K562 (cell line): ENCODE measurements around the gene PI4KA. TPM values are rescaled to one million over a fixed set of nuclear protein-coding genes. Genes with fewer than 3 reads are reported as not detected.
"Not testable (repeated sequence)": the region's sequence is repeated elsewhere in the genome, so short reads cannot be mapped to it uniquely, and the experiment has no call there.

Source experiments
- ATAC-seq: fragments of 200-7000 bp; cut with Tn5 transposase; 3 replicates; pipeline ENCODE4 v1.9.1; 2020; ENCODE audit warnings: moderate library complexity
- BruUV-seq: library from RNA; stranded (reverse); fragments of 400-500 nt; replicated peaks from 2 replicates; lab custom pipeline; 2021; lab: Mats Ljungman, UMichigan
- CTCF ChIA-PET: fragments of 300-600 bp; formaldehyde crosslinking; extraction: SDS; loops from one replicate; lab custom pipeline; 2021; ENCODE audit warnings: low intra/inter-chr PET ratio; lab: Yijun Ruan, JAX
- POLR2A ChIA-PET: fragments of 300-600, 350-650 bp; sonication (Branson Sonifier 250); formaldehyde crosslinking; extraction: SDS; loops from one replicate; lab custom pipeline; 2021; ENCODE audit warnings: antibody characterized with exemption, inconsistent platforms; lab: Yijun Ruan, JAX
- DNase-seq, 4 experiments: peaks; one replicate each; pipeline versions ENCODE4 v3.0.0 to v3.0.0-alpha.2; 2011 to 2018; ENCODE audit warnings: low spot score in 3 of 4, mixed read lengths in 3 of 4; ENCODE audit errors: extremely low read depth in 1 of 4
- FAIRE-seq: peaks from 2 replicates; lab custom pipeline; 2011; peaks lifted over from hg19 to GRCh38; lab: Jason Lieb, UNC
- H2AFZ ChIP-seq: 2 replicates; pipeline ENCODE4 v1.6.0; 2011; ENCODE audit warnings: low read depth, low read length, control low read depth, inconsistent platforms
- H3K27ac ChIP-seq: fragments of 200-600 bp; 3 replicates; pipeline ENCODE4 v1.8.0; 2011; ENCODE audit warnings: low read depth, mild to moderate bottlenecking, control low read depth, inconsistent platforms, low read length, moderate library complexity, mixed read lengths; ENCODE audit errors: extremely low read depth
- H3K27me3 ChIP-seq, 2 experiments: fragments of 300-600 bp in 1 of 2; 2 replicates in 1 of 2; 3 replicates in 1 of 2; pipeline versions ENCODE4 v1.6.0 to v1.8.0; 2011; ENCODE audit warnings: inconsistent platforms in 2 of 2, low read length in 2 of 2, mild to moderate bottlenecking in 1 of 2, mixed read lengths in 1 of 2, moderate library complexity in 1 of 2; ENCODE audit not compliant: control insufficient read depth in 2 of 2, insufficient read depth in 2 of 2
- H3K36me3 ChIP-seq: fragments of 300-600 bp; 3 replicates; pipeline ENCODE4 v1.8.0; 2011; ENCODE audit warnings: mild to moderate bottlenecking, low read length, inconsistent platforms; ENCODE audit not compliant: control insufficient read depth, insufficient read depth
- H3K4me1 ChIP-seq, 2 experiments: fragments of 200-600 bp in 1 of 2; replicated peaks in 1 of 2; 2 replicates in 1 of 2; 3 replicates in 1 of 2; pipeline versions ENCODE4 v1.5.1 to v1.8.0; 2011; ENCODE audit warnings: inconsistent platforms in 2 of 2, low read length in 2 of 2, mild to moderate bottlenecking in 1 of 2, mixed read lengths in 1 of 2, moderate library complexity in 1 of 2; ENCODE audit not compliant: control insufficient read depth in 2 of 2, insufficient read depth in 2 of 2
- H3K4me2 ChIP-seq: 2 replicates; pipeline ENCODE4 v1.6.1; 2011; ENCODE audit warnings: low read length, control low read depth, inconsistent platforms, mixed read lengths; ENCODE audit not compliant: insufficient read depth
- H3K4me3 ChIP-seq: fragments of 200-600 bp; sonication (generic), shearing (Covaris generic); 2 replicates; pipeline ENCODE4 v1.5.1; 2016; ENCODE audit warnings: control low read depth, inconsistent platforms
- H3K79me2 ChIP-seq: fragments of 200-600 bp; 3 replicates; pipeline ENCODE4 v1.8.0; 2011; ENCODE audit warnings: low read length, inconsistent platforms; ENCODE audit not compliant: control insufficient read depth, insufficient read depth
- H3K9ac ChIP-seq, 2 experiments: 2 replicates each; pipeline versions ENCODE4 v1.6.0 to v1.6.1; 2011; ENCODE audit warnings: low read depth in 2 of 2, low read length in 2 of 2, control low read depth in 1 of 2, inconsistent platforms in 1 of 2, mild to moderate bottlenecking in 1 of 2, mixed read lengths in 1 of 2; ENCODE audit not compliant: insufficient read depth in 1 of 2
- H3K9me1 ChIP-seq: one replicate; pipeline ENCODE4 v1.6.0; 2011; ENCODE audit warnings: inconsistent platforms, mild to moderate bottlenecking, low read length, moderate library complexity; ENCODE audit not compliant: control insufficient read depth, insufficient read depth
- H3K9me3 ChIP-seq: replicated peaks from 2 replicates; pipeline ENCODE4 v1.5.1; 2011; ENCODE audit warnings: low read depth, low read length, inconsistent platforms; ENCODE audit not compliant: control insufficient read depth, insufficient read depth
- H4K20me1 ChIP-seq: replicated peaks from 2 replicates; pipeline ENCODE4 v1.6.1; 2011; ENCODE audit warnings: low read length, inconsistent platforms, mixed read lengths; ENCODE audit not compliant: control insufficient read depth, insufficient read depth
- ARNT ChIP-seq, 2 experiments: fragments of 450-650 bp; IDR thresholded peaks; 2 replicates each; pipeline ENCODE4 v1.6.1; 2016; ENCODE audit warnings: mild to moderate bottlenecking in 1 of 2
- CBFB ChIP-seq: sonication (generic); formaldehyde crosslinking; IDR thresholded peaks from 2 replicates; pipeline ENCODE4 v1.4.0; 2020; ENCODE audit warnings: mild to moderate bottlenecking, missing genetic modification reagents
- CBX2 ChIP-seq: fragments of 200-600 bp; sonication (generic); IDR thresholded peaks from one replicate; pipeline ENCODE4 v1.6.1; 2012; ENCODE audit warnings: mild to moderate bottlenecking, low read length, inconsistent platforms; ENCODE audit not compliant: insufficient read depth, poor library complexity, severe bottlenecking
- PHB2 ChIP-seq: fragments of 450-650 bp; IDR thresholded peaks from 2 replicates; pipeline ENCODE4 v1.6.1; 2017; ENCODE audit warnings: low read depth
- TBP ChIP-seq: optimal IDR thresholded peaks from 2 replicates; pipeline ENCODE3; 2011; ENCODE audit warnings: low read depth, low read length, improper control_type of control experiment
- XRCC3 ChIP-seq: fragments of 450-650 bp; IDR thresholded peaks from 2 replicates; pipeline ENCODE4 v1.6.1; 2017; ENCODE audit warnings: mild to moderate bottlenecking, moderate library complexity
- ZBTB43 ChIP-seq: sonication (generic); formaldehyde crosslinking; IDR thresholded peaks from 2 replicates; pipeline ENCODE4 v1.8.0; 2023; ENCODE audit warnings: mild to moderate bottlenecking, missing genetic modification reagents
- ZNF780A ChIP-seq: fragments of 250-450 bp; sonication (Bioruptor Pico); IDR thresholded peaks from 2 replicates; pipeline ENCODE4 v1.5.0; 2021; ENCODE audit warnings: mild to moderate bottlenecking
- ZSCAN29 ChIP-seq: fragments of 450-650 bp; IDR thresholded peaks from 2 replicates; pipeline ENCODE4 v1.6.1; 2017
- WGBS: fragments of 100-300 bp; shearing (Covaris generic); methylation state at CpG from one replicate; pipeline ENCODE4 v1.1.6; 2016; ENCODE audit warnings: low coverage, mixed read lengths; ENCODE audit not compliant: insufficient coverage; ENCODE audit errors: missing lambda C conversion rate; 5-methylcytosine and 5-hydroxymethylcytosine counted together
- in situ Hi-C: fragments of 300-500 bp; cut with MboI; formaldehyde crosslinking; loops from 4 replicates; pipeline ENCODE4 v1.15.0; 2018; ENCODE audit warnings: inconsistent platforms, mixed read lengths
- intact Hi-C: fragments of 100-400 bp; cut with micrococcal nuclease; formaldehyde crosslinking; loops from 2 replicates; pipeline ENCODE4 v1.14.2; 2022
- polyA plus RNA-seq, 8 experiments: library from polyadenylated mRNA; depleted of rRNA in 4 of 8; stranded (reverse) in 5 of 8; unstranded in 3 of 8; fragments of >200 nt; fragmentation: Nextera tagmentation in 2 of 8; fragmentation: Illumina TruSeq in 1 of 8; extraction: Ambion mirVana in 2 of 8; extraction: Trizol in 1 of 8; gene quantifications; 2 replicates each; pipeline versions ENCODE4 v1.2.1 to v1.2.3, GENCODE V29; 2011 to 2014; ENCODE audit warnings: inconsistent platforms in 1 of 8, missing spikeins in 1 of 8
- total RNA-seq, 7 experiments: library from RNA; depleted of rRNA in 6 of 7; stranded (reverse); fragments of >200 nt in 6 of 7; fragmentation: Illumina TruSeq in 2 of 7; extraction: Trizol in 2 of 7; gene quantifications; 2 replicates each; pipeline versions ENCODE4 v1.2.1 to v1.2.3, GENCODE V29; 2011 to 2021; ENCODE audit warnings: low replicate concordance in 1 of 7
- TF ChIP-seq, protein P1 (sequence below): fragments of 450-650 bp; IDR thresholded peaks from 2 replicates; pipeline ENCODE4 v1.6.1; 2016

PI4KA gene
- total and polyA plus RNA-seq, 9 of the 15 experiments (the other 6 are each of a cell fraction or from before 2014, with no cell fraction given) = 7.3 to 187 (median 84.7) TPM

DNA sequence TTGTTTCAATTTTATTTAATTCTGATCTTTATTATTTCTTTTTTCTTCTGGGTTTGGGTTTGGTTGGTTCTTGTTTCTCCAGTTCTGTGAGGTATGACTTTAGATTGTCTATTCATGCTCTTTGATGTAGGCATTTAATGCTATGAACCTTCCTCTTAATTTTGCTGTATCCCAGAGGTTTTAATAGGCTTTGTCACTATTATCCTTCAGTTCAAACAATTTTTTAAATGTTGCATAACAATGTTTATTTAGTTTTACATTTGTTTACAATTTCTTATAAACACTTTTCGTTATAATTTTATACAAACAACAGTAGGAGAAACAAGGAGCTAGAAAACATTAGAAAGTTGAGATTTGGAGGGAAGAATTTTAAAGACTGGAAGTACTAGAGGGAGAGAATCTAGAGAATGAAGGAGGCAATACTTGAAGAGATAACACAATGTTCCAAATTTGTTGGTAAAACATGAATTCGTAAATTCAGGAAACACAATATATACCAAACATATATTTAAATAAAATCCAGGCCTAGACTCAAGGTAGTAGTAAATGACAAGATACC lies 180.8 kb downstream of the PI4KA start (continued):
- TF ChIP-seq ZSCAN29 = 0 out of 2 replicates have a peak, but pooled peaks have one; percentile 33
- 0 out of 2 replicates have a peak, but pooled peaks have one; percentile 21 for TF ChIP-seq ZNF780A (CRISPR knock-in tag)
- TF ChIP-seq ARNT (IDR thresholded peaks at IDR 0.05) = 0 out of 4 replicates have a peak, but pooled peaks of 1 of the 2 experiments have one; percentile 38
- 0 out of 2 replicates have a peak, but pooled peaks have one; percentile 28 for TF ChIP-seq XRCC3
- no peak for TF ChIP-seq ZBTB43 (CRISPR knock-in tag)
- no peak for TF ChIP-seq CBFB
- no peak for TF ChIP-seq TBP
- TF ChIP-seq CBX2 = peak; percentile 44

DNA sequence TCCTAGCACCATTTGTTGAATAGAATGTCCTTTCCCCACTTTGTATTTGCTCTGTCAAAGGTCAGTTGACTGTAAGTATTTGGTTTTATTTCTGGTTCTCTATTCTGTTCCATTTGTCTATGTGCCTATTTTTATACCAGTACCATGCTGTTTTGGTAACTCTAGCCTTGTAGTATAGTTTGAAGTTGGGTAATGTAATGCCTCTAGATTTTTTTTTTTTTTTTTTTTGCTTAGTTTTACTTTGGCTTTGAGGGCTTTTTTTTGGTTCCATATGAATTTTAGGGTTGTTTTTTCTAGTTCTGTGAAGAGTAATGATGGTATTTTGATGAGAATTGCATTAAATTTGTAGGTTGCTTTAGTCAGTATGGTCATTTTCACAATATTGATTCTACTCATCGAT lies 183.0 kb downstream of the PI4KA start:
- H3K79me2 ChIP-seq, ATAC-seq, H3K9me3 ChIP-seq, BruUV-seq, H3K4me2 ChIP-seq, H3K9ac ChIP-seq, DNase-seq, FAIRE-seq, H3K4me3 ChIP-seq, H2AFZ ChIP-seq, H3K36me3 ChIP-seq, CTCF ChIA-PET, H3K27ac ChIP-seq, H3K4me1 ChIP-seq, H3K9me1 ChIP-seq, H4K20me1 ChIP-seq: not testable (repeated sequence)
- POLR2A ChIA-PET = interaction anchor here (0.9 kb wide), 1 partner anchor 18 kb away, joined by 8 read pairs; no protein-coding TSS in a partner anchor
- H3K27me3 ChIP-seq = peaks cover 17 to 24% of the 10 kb centered on the region in 2 experiments
- intact Hi-C loops (loop anchor here (10.0 kb wide), 1 partner anchor 261 kb away; no protein-coding TSS in a partner anchor), in situ Hi-C loops (loop anchor here (25.0 kb wide), 2 partner anchors 263 to 513 kb away; partner anchors contain the start of gene CCDC188)
- 3% methylated on average over 1 of the region's 1 CpG for WGBS
- TF ChIP-seq, protein P1, sequence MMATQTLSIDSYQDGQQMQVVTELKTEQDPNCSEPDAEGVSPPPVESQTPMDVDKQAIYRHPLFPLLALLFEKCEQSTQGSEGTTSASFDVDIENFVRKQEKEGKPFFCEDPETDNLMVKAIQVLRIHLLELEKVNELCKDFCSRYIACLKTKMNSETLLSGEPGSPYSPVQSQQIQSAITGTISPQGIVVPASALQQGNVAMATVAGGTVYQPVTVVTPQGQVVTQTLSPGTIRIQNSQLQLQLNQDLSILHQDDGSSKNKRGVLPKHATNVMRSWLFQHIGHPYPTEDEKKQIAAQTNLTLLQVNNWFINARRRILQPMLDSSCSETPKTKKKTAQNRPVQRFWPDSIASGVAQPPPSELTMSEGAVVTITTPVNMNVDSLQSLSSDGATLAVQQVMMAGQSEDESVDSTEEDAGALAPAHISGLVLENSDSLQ = peak; percentile 7; the same call in 1 of the 2 replicates
- TF ChIP-seq PHB2 = 0 out of 2 replicates have a peak, but pooled peaks have one; percentile 39
